CD4-positive, alpha-beta T cell treated with Interleukin-17A for 1 hour (primary cell): ENCODE data around the gene CSNK1G3.

ENCODE experiments used
- DNase-seq: peaks from one replicate; pipeline ENCODE4 v3.0.0-alpha.2; 2020

Gene CSNK1G3

DNA sequence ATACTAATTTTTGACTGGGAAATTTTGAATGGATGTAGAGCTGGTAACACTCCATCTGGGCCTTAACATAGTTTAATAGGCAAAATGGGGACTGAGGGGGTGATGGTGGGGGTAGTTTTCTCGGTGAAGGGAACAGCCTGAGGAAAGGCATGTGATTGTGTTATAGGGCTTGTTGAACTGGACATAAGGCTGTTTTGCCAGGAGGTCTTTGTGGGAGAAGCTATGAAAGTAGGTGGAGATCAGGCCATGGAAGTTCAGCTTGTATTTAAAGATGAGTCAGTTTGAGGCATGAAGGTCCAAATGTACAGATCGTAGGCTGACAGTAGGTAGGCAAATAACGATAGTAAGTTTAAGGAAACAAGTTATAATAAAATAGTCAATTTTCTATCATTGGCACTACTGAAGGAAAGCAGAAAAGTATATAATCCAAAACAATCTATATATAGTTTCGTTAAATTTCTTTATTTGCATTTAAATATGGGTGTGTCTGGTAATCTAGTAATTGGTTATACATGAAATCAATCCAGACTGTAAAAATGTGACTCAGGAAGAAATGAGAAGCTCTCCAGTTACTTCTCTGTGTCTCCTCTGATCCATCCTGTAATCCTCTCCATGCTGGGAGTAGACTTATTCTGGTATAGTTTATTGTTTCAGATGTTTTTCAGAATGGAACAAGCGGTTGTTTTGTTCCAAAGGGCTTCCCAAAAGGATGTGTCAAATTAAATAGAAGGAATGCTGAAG, 2.8 kb downstream of the CSNK1G3 start:
- DNase-seq, result no peak

DNA sequence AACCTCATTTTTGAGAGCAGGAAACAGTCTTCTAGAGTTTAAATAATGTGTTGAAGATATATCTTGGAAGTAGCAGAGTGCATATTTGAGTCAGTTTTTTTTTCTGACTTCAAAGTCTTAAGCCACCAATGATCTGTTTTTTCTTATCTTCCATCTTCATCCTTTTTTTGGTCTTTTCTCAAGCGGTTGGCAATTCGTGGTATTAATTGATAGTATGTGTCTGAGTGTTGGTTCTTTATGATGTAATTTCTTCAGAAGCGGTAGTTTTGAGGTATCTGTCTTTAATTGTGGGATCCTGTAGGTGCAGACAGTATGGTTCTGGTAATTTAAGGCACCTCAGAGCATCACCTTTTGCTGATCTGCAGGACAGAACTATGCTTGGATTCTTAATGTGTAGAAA, 3.9 kb downstream of the CSNK1G3 start:
- DNase-seq, result peak; percentile 72

DNA sequence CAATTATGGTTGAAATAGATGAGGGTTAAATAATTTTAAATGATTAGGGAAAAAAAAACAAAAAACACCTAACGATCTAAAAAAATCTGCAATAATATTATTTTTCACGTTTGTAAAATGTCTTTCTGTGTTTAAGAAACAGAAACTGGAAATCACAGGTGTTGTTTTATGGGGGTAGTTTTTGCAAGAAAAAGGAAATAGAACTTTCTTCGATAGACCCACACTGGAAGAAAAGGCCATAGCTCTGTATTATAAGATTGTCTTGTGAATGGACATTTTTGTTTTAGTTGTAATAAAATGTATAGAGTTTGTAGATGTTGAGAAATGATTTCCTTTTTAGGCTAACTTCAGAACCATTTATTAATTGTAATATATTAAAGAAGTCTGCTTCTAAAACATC, 5.5 kb downstream of the CSNK1G3 start:
- no peak for DNase-seq

DNA sequence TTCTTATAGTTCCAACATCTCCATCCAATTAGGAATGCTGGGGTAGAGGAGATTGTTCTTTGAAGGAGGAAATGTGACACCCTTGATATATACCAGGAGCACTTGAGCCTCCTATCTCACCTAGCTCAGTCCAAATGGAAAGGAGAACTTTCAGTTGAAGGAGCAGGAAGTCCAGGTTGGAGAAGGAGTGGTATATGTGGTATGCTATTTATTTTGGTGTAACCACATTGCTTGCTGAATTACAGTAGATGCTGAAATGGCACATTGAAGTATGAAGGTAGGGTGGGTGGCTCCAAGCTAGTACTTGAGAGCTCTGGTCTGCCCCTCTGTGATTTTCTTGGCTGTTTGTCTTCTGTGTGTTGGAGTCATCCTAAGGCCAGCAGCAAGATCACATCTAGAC, 6.1 kb downstream of the CSNK1G3 start:
- no peak for DNase-seq

DNA sequence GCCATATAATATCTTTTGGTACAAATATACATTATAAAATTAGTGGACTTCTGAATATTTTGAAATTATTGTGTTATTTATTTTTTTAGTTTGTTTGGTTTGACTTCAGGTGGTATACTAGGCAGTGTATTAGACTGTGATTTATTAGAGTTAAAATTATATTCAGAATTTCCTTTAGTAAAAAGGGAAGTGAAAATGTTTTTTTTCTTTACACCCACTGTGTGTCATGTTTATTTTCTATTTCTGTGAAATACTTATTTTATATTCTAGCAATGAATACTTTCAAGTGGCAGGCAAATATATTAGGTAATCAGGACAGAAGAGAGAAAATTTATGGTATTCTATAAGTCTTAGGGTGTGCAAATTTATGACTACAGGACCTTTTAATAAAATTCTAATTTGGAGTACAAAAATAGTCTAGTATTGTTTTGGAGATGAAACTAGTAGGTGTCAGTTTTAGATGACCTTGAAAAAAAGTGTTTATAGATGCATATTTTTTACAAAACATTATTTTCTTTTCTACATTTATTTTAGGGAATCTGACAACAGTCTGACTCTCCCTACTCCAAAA, 8.8 kb downstream of the CSNK1G3 start:
- DNase-seq, result no peak

DNA sequence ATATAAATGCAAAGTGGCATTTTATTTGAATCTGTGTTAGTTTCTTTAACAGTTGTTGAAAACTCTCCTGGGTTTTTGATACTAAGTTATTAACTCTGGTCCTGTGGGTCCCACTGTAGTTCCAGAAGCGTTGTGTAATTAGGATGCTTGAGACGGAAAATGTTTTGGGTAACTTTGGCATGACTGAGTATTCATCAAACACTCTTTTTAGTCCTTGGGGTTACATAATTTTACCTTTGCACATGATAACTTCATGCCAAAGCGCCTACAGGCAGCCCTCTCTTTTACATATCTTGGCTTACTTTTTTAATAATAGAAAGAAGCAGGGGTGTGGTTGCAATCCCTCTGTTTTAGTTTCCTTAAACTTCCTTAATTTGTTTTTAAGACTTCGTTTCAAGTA, 12.2 kb downstream of the CSNK1G3 start:
- no peak for DNase-seq

DNA sequence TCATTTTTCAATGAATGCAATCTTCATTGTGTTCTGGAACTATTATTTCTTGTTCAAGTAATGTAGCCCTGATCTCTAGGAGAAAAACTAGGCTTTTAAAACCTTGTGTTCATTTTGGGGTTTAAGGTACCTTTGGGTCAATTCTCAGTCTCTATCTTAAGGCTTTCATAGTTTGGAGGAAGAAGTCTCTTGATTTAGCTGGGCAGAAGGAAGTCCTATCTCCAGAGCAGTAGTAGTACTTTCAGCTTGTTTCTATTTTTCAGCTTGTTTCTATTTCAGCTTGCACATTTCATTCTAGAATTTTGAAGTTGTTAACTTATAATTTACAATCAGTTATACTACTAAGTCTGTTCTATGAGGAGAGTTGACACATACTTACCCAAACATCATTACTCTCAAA, 15.2 kb downstream of the CSNK1G3 start:
- DNase-seq, result no peak

DNA sequence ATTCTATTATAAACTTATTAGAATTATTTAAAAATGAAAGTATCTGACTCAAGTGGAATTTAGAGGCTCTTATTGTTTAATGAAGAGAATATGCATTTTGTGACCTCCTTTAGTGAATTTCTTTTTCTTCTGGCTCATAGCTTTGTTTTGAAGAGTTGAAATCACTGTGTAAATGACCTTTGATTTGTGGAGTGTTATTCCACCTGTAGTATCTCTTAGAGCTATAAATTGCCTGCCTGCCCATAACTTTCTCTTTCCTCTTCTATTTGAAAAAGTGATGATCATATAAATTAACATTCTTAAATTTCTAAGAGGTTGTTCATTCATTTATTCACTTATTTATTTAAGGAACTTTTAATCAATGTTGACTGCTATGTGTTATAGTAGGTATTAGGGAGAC, 16.1 kb downstream of the CSNK1G3 start:
- no peak for DNase-seq

DNA sequence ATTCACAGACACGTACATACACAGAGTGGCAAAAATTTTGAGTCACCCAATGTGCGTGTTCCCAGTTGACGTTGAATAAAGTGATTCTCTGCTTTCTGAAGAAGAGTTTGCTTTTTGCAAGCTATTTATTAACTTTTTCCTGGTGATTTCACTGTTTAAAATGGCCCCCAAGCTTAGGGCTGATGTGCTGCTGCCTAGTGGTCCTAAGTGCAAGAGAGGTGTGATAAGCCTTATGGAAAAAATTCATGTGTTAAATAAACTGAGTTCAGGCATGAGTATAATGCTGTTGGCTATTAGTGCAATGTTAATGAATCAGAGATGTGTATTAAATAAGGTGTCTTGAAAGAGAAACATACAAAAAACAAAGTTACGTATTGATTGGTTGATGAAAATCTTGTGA, 16.9 kb downstream of the CSNK1G3 start:
- no peak for DNase-seq

DNA sequence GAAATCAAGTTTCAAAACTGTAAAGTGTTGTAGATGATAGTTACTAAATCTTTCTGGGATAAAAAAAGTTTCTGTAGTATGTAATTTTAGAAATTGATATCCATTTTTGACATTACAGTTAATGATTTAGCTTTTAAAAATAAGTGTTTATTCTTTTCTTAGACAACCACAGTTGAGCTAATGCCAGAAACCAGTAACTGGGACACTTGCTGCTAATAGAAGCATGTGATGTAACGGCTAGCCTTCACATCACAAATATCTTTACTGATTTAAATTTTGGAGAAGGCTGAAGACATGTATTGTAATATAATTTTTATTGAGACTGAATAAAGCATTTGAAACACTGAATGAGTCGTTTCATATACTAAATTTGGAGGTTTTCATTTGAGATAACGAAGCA, 18.8 kb downstream of the CSNK1G3 start:
- no peak for DNase-seq

DNA sequence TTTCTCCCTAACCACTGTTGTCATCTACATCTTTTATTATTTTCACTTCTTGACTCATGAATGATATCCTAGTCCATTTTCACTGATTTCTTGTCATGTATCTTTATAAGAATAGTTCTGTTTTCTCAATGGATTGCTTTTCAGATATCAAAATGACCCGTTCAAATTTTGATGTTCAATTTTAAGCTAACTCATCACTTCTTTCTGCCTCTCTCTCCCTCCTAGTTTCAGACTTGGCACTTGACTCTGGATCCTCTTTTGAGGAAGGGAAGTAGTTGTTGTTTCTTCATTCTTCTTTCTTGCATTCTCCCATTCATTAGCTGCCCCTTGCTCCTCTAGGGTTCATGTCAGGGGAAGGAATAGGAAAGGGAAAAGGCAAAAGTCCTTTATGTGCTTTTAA, 23.7 kb downstream of the CSNK1G3 start:
- no peak for DNase-seq

DNA sequence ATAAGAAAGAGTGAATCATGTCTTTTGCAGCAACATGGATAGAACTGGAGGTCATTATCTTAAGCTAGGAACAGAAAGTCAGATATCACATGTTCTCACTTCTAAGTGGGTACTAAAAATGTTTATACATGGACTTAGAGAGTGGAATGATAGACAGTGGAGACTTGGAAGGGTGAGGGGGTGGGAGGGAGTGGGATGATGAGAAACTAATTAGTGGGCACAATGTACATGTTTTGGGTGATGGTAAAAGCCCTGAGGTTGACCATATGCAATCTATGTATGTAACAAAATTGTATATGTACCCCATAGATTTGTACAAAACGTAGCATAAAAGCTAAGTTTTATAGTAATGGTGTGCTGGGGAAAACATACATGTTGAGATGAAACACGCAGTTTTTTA, 25.3 kb downstream of the CSNK1G3 start:
- DNase-seq, result no peak

DNA sequence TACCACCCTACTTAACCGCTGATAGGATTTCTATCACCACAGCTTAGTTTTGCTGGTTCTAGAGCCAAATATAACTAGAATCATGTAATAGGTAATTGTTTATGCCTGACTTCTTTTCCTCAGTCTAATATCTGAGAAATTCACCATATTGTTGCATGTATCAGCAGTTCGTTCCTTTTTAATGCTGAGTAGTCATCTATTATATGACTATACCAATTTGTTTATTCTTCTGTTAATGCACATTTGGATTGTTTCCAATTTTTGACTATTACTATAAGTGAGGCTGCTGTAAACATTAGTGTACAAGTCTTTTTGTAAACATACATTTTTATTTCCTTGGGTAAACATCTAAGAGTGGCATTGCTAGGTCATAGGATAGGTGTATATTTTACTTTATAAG, 25.9 kb downstream of the CSNK1G3 start:
- DNase-seq, result no peak

DNA sequence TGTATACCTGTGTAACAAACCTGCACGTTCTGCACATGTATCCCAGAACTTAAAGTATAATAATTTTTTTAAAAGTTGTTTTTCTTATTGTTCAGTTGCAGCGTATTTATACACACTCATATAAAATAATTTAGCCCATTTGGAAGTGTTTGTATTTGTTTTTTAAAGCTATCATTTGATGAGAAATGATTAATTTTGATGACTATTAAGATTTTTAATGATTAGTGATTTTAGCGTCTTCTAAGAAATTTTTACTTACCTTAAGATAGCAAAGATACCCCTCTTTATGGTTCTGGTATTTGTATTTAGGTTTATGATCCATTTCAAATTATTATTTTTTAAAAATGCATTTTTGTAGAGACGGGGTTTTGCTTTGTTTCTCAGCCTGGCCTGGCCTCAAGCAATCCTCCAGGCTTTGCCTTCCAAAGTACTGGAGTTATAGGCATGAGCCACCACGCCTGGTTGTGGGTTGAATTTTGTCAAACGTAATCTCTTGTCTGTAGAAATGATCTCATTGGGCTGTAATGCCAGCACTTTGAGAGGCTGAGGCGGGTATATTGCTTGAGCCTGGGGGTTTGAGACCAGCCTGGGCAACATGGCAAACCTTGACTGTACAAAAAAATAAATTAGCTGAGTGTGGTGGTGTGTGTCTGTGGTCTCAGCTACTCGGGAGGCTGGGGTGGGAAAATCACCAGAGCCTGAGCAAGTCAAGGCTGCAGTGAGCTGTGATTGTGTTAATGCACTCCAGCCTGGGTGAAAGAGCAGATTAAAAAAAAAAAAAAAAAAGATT, 26.9 kb downstream of the CSNK1G3 start:
- DNase-seq, result no peak

DNA sequence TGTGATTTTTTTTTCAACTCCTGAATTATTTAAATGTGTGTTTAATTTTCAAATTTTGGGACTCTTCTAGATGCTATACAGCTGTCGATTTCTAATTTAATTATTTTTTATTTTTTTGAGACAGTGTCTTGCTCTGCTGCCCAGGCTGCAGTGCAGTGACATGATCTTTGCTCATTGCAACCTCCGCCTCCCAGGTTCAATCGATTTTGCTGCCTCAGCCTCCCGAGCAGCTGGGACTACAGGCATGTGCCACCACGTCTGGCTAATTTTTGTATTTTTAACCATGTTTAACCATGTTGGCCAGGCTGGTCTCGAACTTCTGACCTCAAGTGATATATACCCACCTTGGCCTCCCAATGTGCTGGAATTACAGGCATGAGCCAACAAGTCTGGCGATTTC, 28.6 kb downstream of the CSNK1G3 start:
- DNase-seq, result no peak

DNA sequence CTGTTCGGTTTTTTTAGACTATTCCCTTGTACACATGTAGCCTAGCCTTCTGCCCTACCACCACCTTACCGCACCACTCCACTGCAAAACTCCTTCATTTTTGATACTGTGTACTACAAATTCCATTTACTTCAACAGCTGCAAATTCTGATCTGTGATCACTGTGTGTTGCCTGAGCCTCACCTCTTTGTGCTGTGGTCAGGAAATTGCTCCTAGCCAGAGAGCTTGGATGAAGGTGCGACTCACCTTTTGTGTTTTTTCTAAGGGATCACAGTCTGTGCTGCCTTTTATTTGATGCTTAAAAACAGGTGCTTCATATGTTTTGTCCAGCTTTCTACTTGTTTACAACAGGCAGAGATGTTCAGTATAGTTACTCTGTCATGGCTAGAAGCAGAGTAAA, 31.5 kb downstream of the CSNK1G3 start:
- no peak for DNase-seq

DNA sequence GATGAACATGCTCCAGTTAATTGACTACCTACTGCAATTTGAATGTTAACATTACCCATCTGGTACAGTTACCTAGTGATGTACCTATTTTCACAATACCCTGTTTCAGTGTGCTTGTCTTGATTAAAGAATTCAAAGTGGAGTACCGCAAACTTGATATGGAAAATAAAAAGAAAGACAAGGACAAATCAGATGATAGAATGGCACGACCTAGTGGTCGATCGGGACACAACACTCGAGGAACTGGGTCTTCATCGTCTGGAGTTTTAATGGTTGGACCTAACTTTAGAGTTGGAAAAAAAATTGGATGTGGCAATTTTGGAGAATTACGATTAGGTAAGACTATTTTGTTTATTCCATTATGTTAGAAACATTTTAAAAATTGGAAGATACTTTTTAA, 33.5 kb downstream of the CSNK1G3 start:
- DNase-seq, result peak; percentile 39

DNA sequence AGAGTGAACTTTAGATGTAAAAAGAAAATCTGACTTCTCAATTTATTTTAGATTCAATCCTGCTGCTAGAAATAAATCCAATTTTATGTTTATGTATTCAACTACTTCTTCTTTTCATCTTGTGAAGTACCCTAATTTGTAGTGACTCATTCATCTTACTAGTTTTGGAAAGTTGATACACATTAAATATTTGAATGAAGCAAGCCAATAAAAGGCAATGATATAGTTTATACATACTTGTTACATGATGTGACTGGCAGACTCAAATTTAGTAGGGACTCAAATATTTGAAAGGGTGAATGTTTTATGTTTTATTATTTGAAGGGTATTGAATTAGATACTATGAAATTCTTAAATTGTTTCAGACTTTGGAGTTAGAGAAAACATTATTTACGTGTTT, 34.7 kb downstream of the CSNK1G3 start:
- DNase-seq, result no peak

DNA sequence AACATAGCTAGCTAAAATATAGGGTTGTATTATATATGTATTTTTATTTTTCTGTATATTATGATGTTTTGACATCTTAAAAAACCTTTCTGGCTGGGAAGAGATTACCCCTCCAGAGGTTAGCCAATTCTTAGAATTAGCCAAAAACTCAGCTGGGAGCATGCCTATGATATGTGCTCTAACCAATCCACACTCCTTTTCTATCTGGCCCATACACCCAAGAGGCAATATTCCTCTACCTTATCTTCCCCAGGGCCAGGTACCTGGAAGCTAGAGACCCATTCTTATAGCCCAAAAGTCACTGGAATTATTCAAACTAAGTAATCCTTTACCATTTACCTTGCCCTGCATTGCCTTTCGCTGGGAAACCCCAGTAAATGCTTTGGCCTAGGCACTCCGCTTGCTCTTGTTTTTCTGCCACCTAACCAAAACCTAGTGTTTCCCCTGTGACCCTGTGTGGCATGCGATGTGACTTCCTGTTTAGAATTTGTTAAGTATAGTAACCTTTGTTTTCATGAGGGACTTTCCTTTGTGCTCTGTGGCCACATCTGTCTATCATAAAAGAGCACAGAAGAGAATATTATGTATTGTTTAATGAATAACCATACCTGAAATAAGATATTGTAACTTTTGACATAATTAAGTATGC, 37.4 kb downstream of the CSNK1G3 start:
- DNase-seq, result peak; percentile 89

DNA sequence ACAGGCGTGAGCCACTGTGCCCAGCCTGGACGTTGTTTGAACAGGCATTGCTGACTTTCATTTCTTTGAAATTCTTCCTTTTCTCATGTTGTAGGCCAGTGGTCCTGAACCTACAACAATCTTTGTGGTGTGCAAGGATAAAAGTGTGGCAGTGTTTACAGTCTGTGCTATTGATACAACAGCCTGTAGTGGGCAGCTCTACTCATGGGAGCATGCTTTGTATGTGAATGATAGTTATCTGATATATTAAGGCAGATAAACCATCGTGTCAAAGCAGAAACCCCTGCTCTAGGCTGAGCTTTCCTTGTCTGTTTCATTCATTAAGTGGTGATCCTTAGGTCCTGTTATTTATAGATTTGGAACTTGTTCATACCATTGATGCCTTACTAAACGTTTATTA, 42.6 kb downstream of the CSNK1G3 start:
- no peak for DNase-seq

DNA sequence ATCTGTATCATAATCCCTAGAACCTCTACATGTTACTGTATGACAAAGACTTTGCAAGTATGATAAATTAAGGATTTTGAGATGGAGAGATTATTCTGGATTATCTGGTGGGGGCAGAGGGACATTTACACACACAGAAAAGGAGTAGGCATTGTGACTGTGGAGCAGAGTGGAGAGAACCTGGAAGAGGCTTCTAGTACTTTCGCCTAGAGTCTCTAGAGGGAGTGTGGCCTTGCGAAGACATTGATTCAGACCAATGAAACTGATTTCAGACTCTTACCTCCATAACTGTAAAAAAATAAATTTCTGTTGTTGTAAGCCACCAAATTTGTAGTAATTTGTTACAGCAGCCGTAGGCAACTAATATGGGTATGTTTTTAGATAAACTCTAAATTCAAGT, 45.9 kb downstream of the CSNK1G3 start:
- no peak for DNase-seq

DNA sequence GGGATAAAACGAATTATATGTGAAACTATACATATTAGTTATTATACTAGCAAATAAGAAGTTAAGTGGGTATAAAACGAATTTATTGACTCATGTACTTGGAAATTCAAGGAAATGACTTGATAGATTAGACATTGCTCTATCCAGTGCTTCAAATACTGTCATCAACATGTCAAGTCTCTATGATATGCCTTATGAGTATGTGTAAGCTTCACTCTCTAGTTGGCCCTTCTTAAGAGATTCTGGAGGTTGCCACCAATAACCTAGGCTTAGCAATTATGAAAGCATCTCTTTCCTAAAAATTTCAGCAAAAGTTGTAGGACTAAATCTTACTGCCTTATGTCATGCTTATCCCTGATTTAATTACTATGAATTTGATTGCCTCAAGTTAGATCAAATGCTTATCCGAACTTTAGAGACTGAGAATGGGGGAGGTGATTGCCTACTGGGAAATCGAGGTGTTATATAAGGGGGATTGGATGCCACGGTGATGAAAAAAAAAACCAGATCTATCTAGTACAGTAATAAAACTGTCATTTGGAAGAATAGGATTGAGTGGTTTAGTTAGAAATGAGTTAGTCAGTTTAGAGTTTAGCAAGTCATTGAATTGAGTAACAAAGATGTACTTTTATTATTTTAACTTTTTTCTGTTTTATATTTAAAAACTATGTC, 46.9 kb downstream of the CSNK1G3 start:
- DNase-seq, result no peak

DNA sequence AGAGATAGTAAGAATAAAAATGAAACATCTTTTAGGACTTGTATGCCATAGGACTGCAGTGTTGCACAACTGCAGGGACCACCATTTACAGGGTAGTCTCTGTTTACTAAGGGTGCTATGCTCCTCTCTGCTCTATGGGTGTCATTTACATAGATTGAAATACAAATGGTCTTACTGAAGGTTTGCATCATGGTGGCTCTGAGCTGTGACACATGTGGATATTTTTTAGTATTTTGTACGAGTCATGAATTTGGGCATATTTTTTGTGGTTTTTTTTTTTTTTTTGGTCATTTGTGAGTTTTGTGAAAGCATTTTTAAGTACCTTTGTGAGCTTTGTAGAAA, 47.4 kb downstream of the CSNK1G3 start:
- no peak for DNase-seq
